ENCODE measurements around the gene CD164L2. TPM values are rescaled to one million over a fixed set of nuclear protein-coding genes. Genes with fewer than 3 reads are reported as not detected.

Gene CD164L2
- total RNA-seq, 1 experiment from 2014 or later, result not detected

DNA sequence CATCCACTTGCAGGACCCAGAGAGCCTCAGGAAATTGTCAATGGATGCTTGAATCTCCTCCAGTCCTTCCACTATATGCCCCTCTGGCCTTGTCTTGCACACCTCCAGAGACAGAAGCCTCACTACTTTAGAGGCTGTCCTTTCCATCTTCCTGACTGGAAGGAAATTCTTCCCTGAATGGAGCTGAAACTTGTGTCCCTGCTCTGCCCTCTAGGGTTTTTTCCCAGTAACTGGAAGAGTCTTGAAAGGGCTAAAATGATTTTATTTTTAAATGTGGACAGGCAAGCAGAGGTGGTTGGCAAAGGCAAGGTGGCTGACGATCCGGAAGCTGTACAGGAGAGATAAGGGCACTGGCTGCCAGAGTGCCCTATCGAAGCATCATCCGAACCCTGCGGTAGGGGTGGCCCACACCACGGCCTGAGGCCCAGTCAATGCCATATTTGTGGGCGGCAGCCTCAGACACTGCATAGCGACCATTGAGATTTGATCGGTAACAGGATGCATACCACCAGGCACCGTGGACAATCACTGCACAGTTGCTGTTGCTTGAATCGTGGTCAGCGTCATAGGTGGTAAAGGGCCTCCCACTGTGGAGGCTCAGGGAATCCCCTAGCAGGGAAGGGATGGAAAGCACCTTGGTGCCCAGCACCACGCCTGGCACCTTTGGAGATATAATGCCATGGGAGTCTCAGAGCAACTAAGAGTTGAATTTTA is 14.1 kb downstream of the CD164L2 start:
- TF ChIP-seq, protein P1, sequence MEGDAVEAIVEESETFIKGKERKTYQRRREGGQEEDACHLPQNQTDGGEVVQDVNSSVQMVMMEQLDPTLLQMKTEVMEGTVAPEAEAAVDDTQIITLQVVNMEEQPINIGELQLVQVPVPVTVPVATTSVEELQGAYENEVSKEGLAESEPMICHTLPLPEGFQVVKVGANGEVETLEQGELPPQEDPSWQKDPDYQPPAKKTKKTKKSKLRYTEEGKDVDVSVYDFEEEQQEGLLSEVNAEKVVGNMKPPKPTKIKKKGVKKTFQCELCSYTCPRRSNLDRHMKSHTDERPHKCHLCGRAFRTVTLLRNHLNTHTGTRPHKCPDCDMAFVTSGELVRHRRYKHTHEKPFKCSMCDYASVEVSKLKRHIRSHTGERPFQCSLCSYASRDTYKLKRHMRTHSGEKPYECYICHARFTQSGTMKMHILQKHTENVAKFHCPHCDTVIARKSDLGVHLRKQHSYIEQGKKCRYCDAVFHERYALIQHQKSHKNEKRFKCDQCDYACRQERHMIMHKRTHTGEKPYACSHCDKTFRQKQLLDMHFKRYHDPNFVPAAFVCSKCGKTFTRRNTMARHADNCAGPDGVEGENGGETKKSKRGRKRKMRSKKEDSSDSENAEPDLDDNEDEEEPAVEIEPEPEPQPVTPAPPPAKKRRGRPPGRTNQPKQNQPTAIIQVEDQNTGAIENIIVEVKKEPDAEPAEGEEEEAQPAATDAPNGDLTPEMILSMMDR (IDR thresholded peaks at IDR 0.05; ENCODE audit: insufficient read depth in 1 of 2, low read depth in 1 of 2, low read length in 1 of 2, severe bottlenecking in 1 of 2, unreplicated experiment in 1 of 2), result peak in 1 of 2 experiments; percentile 12
- intact Hi-C loops (cut with micrococcal nuclease; ENCODE audit: unreplicated experiment), result no loop called here

DNA sequence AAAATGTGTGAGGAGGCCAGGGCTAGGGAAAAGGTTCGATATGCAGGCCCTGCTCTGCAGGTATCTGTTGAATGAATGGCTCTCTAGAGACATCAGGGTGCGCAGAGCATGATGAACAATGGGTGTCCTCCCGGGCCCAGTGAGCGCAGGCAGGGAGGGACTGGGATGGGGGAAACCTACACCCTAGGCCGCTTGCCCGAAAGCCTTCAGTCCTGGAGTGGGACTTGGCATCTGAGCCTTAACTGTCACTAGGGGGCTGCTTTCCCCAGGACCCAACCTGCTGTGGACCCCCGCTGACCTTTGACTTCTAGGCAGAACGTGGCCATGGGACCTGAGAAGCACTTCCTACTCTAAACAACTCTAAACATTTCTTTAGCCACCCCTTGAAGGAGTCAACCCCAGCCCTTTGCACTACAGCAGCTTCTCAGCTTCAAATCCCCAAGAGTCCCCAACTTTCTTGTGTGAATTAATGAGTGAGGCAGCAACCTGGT is 15.9 kb downstream of the CD164L2 start:
- CTCF ChIA-PET, result interaction anchor here (0.5 to 3.2 kb wide), 7 partner anchors 13 to 296 kb away, joined by 5 to 28 read pairs (median 9); no protein-coding TSS in a partner anchor
- no TSS peak for BruUV-seq (replicated peaks)
- Histone ChIP-seq H3K27me3 (replicated peaks; ENCODE audit: control insufficient read depth, insufficient read depth, low read length) (no peaks in the 10 kb centered on the region), H3K9me3 (no peaks in the 10 kb centered on the region), H3K36me3 (ENCODE audit: control insufficient read depth, insufficient read depth, low read length) (no peaks in the 10 kb centered on the region), H3K4me3 (ENCODE audit: low read depth, low read length) (peak overlapping the region; percentile 46), H3K4me1 (peaks cover 16% of the 10 kb centered on the region)
- DNase-seq, result no peak
- H3K4me3 Mint-ChIP-seq (ENCODE audit: unreplicated experiment), result peak overlapping the region; percentile 74
- H3K36me3 Mint-ChIP-seq (ENCODE audit: insufficient read depth, unreplicated experiment), result peaks cover 12% of the 10 kb centered on the region
- TF ChIP-seq, protein P1 (IDR thresholded peaks at IDR 0.05; ENCODE audit: insufficient read depth in 1 of 2, low read depth in 1 of 2, low read length in 1 of 2, severe bottlenecking in 1 of 2, unreplicated experiment in 1 of 2), result no peak
- POLR2A ChIA-PET, result no interaction called here
- no peaks in the 10 kb centered on the region for H3K9me3 Mint-ChIP-seq (ENCODE audit: unreplicated experiment)
- H3K27me3 Mint-ChIP-seq (ENCODE audit: insufficient read depth, unreplicated experiment), result no peaks in the 10 kb centered on the region
- H3K27ac Mint-ChIP-seq (ENCODE audit: unreplicated experiment), result peak overlapping the region; percentile 64
- peaks cover 7% of the 10 kb centered on the region for H3K4me1 Mint-ChIP-seq (ENCODE audit: low read depth, unreplicated experiment)
- intact Hi-C loops (cut with micrococcal nuclease; ENCODE audit: unreplicated experiment), result no loop called here

More for the DNA sequence above, 14.1 kb downstream of the CD164L2 start:
- H3K27me3 ChIP-seq (replicated peaks; ENCODE audit: control insufficient read depth, insufficient read depth, low read length), result no peaks in the 10 kb centered on the region
- Mint-ChIP-seq H3K4me1 (ENCODE audit: low read depth, unreplicated experiment) (peaks cover 5% of the 10 kb centered on the region), H3K9me3 (ENCODE audit: unreplicated experiment) (no peaks in the 10 kb centered on the region), H3K4me3 (ENCODE audit: unreplicated experiment) (peak overlapping the region; percentile 44), H3K36me3 (ENCODE audit: insufficient read depth, unreplicated experiment) (peaks cover 12% of the 10 kb centered on the region), H3K27me3 (ENCODE audit: insufficient read depth, unreplicated experiment) (no peaks in the 10 kb centered on the region), H3K27ac (ENCODE audit: unreplicated experiment) (no peak overlapping the region)
- POLR2A ChIA-PET, result no interaction called here
- BruUV-seq (replicated peaks), result no TSS peak
- H3K4me3 ChIP-seq (ENCODE audit: low read depth, low read length), result no peak overlapping the region
- H3K36me3 ChIP-seq (ENCODE audit: control insufficient read depth, insufficient read depth, low read length), result no peaks in the 10 kb centered on the region
- no peaks in the 10 kb centered on the region for H3K9me3 ChIP-seq
- H3K4me1 ChIP-seq, result peaks cover 16% of the 10 kb centered on the region
- no peak for DNase-seq
- CTCF ChIA-PET, result interaction anchor here (0.6 to 1.5 kb wide), 4 partner anchors 10 to 36 kb away, joined by 3 to 4 read pairs (median 3); partner anchors contain the start of gene CD164L2

- no peaks in the 10 kb centered on the region for H3K36me3 ChIP-seq (ENCODE audit: control insufficient read depth, insufficient read depth, low read length)
- Mint-ChIP-seq H3K36me3 (ENCODE audit: insufficient read depth, unreplicated experiment) (peaks cover 12% of the 10 kb centered on the region), H3K27me3 (ENCODE audit: insufficient read depth, unreplicated experiment) (no peaks in the 10 kb centered on the region), H3K27ac (ENCODE audit: unreplicated experiment) (peak within 1 kb of the TSS; percentile 85), H3K9me3 (ENCODE audit: unreplicated experiment) (no peaks in the 10 kb centered on the region), H3K4me1 (ENCODE audit: low read depth, unreplicated experiment) (peaks cover 7% of the 10 kb centered on the region), H3K4me3 (ENCODE audit: unreplicated experiment) (peak within 1 kb of the TSS; percentile 98)
- no peaks in the 10 kb centered on the region for H3K9me3 ChIP-seq
- ChIA-PET POLR2A (interaction anchor here (1.3 to 1.9 kb wide), 2 partner anchors 15 to 17 kb away, joined by 9 to 14 read pairs; no protein-coding TSS in a partner anchor), CTCF (interaction anchor here (0.5 to 3.2 kb wide), 17 partner anchors 9 to 407 kb away, joined by 3 to 28 read pairs (median 6); partner anchors contain the start of genes STX12 and SYTL1)
- BruUV-seq (replicated peaks), result no TSS peak
- peaks cover 16% of the 10 kb centered on the region for H3K4me1 ChIP-seq
- TF ChIP-seq, protein P1 (IDR thresholded peaks at IDR 0.05; ENCODE audit: insufficient read depth in 1 of 2, low read depth in 1 of 2, low read length in 1 of 2, severe bottlenecking in 1 of 2, unreplicated experiment in 1 of 2), result peak in 1 of 2 experiments; percentile 30
- DNase-seq, result peak; percentile 76 to 82
- H3K27me3 ChIP-seq (replicated peaks; ENCODE audit: control insufficient read depth, insufficient read depth, low read length), result no peaks in the 10 kb centered on the region
- intact Hi-C loops (cut with micrococcal nuclease; ENCODE audit: unreplicated experiment), result no loop called here
- H3K4me3 ChIP-seq (ENCODE audit: low read depth, low read length), result peak within 1 kb of the TSS; percentile 46
Measured at GRCh38 chr1:27366411-27367159, 16.5 kb downstream of the CD164L2 start, which contains the start of gene MAP3K6. Gene MAP3K6 (minus strand): TSS chr1:27366961. CDS start chr1:27366597, 364 bp downstream.
